Hepatocyte (in vitro differentiated cells): ENCODE results near the gene ANKRD17. TPM values are rescaled to one million over a fixed set of nuclear protein-coding genes. Genes with fewer than 3 reads are reported as not detected.
A peak's percentile ranks its signal among the peaks of the same experiment; 100 is the strongest.

Source experiments
- DNase-seq: peaks from one replicate; pipeline ENCODE4 v3.0.0-alpha.2; 2016; ENCODE audit warnings: low spot score
- H2AFZ ChIP-seq: fragments of 200-600 bp; sonication (generic); 2 replicates; pipeline ENCODE4 v1.6.0; 2016; ENCODE audit warnings: antibody characterized with exemption, mild to moderate bottlenecking
- H3K27ac ChIP-seq: fragments of 200-600 bp; sonication (generic); 2 replicates; pipeline ENCODE4 v1.5.1; 2016; ENCODE audit warnings: mild to moderate bottlenecking
- H3K27me3 ChIP-seq: fragments of 200-600 bp; sonication (generic); 2 replicates; pipeline ENCODE4 v1.6.1; 2016
- H3K36me3 ChIP-seq: fragments of 200-600 bp; sonication (generic); replicated peaks from 2 replicates; pipeline ENCODE4 v1.5.1; 2016; ENCODE audit warnings: low read depth; ENCODE audit not compliant: insufficient read depth
- H3K4me1 ChIP-seq: fragments of 200-600 bp; sonication (generic); 2 replicates; pipeline ENCODE4 v1.5.1; 2016; ENCODE audit warnings: mild to moderate bottlenecking, moderate library complexity; ENCODE audit not compliant: insufficient read depth
- H3K4me2 ChIP-seq: fragments of 200-600 bp; sonication (generic); 2 replicates; pipeline ENCODE4 v1.6.0; 2016
- H3K4me3 ChIP-seq: fragments of 200-600 bp; sonication (generic); 2 replicates; pipeline ENCODE4 v1.5.1; 2016; ENCODE audit warnings: mild to moderate bottlenecking
- H3K79me2 ChIP-seq: fragments of 200-600 bp; sonication (generic); 2 replicates; pipeline ENCODE4 v1.6.0; 2017; ENCODE audit warnings: mild to moderate bottlenecking
- H3K9me2 ChIP-seq: fragments of 200-600 bp; sonication (generic); replicated peaks from 2 replicates; pipeline ENCODE4 v1.6.0; 2017; ENCODE audit warnings: mild to moderate bottlenecking; ENCODE audit not compliant: insufficient read depth
- H3K9me3 ChIP-seq: fragments of 200-600 bp; sonication (generic); 2 replicates; pipeline ENCODE4 v1.5.1; 2016; ENCODE audit warnings: low read depth, mild to moderate bottlenecking
- H4K20me1 ChIP-seq: fragments of 200-600 bp; sonication (generic); 2 replicates; pipeline ENCODE4 v1.6.0; 2016; ENCODE audit warnings: mild to moderate bottlenecking; ENCODE audit not compliant: insufficient read depth, poor library complexity, severe bottlenecking
- CTCF ChIP-seq: fragments of 200-600 bp; sonication (generic); IDR thresholded peaks from 2 replicates; pipeline ENCODE4 v1.5.1; 2016; ENCODE audit warnings: antibody characterized with exemption, mild to moderate bottlenecking; ENCODE audit not compliant: poor library complexity
- EZH2 ChIP-seq: fragments of 200-600 bp; sonication (generic); IDR thresholded peaks from 2 replicates; pipeline ENCODE4 v1.6.1; 2016; ENCODE audit warnings: antibody characterized with exemption, mild to moderate bottlenecking, borderline replicate concordance
- EZH2phosphoT487 ChIP-seq: fragments of 200-600 bp; sonication (generic); IDR thresholded peaks from one replicate; pipeline ENCODE4 v1.6.1; 2018; ENCODE audit warnings: antibody characterized with exemption, mild to moderate bottlenecking, low read depth, moderate library complexity; ENCODE audit not compliant: unreplicated experiment, severe bottlenecking
- WGBS: methylation state at CpG from one replicate; pipeline ENCODE4 v1.1.6; 2016; ENCODE audit warnings: low lambda C conversion rate; ENCODE audit errors: missing lambda C conversion rate; 5-methylcytosine and 5-hydroxymethylcytosine counted together
- polyA plus RNA-seq: library from polyadenylated mRNA; unstranded; fragments of >200 nt; fragmentation: Nextera tagmentation; extraction: Ambion mirVana; gene quantifications from 2 replicates; pipeline ENCODE4 v1.2.1, GENCODE V29; 2016
- total RNA-seq: library from RNA; depleted of rRNA; stranded (reverse); fragments of >200 nt; gene quantifications from 2 replicates; pipeline ENCODE4 v1.2.3, GENCODE V29; 2014

ANKRD17 gene
- total and polyA plus RNA-seq, 2 experiments from 2014 or later = 31.8 to 55.8 TPM

DNA sequence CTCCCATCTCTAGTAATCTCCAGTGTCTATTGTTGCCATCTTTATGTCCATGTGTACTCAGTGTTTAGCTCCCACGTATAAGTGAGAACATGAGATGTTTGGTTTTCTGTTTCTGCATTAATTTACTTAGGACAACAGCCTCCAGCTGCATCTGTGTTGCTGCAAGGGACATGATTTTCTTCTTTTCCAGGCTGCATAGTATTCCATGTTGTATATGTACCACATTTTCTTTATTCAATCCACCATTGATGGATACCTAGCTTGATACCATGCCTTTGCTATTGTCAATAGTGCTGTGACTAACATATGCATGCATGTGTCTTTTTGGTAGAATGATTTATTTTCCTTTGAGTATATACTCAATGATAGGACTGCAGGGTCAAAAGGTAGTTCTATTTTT lies 18.6 kb upstream of the ANKRD17 start:
- Histone ChIP-seq H3K4me3 (no peak overlapping the region), H3K4me1 (no peaks in the 10 kb centered on the region), H3K9me3 (no peaks in the 10 kb centered on the region), H3K79me2 (no peaks in the 10 kb centered on the region), H4K20me1 (no peaks in the 10 kb centered on the region), H3K27ac (no peak overlapping the region), H3K4me2 (no peak overlapping the region), H2AFZ (no peak overlapping the region), H3K27me3 (no peaks in the 10 kb centered on the region), H3K36me3 (no peaks in the 10 kb centered on the region), H3K9me2 (no peaks in the 10 kb centered on the region)
- DNase-seq = no peak
- 90% methylated on average over 1 of the region's 1 CpG for WGBS
- no peak for TF ChIP-seq EZH2
- TF ChIP-seq CTCF = no peak
- no peak for TF ChIP-seq EZH2phosphoT487

GRCh38 chr4:73275318-73275654 lies 16.7 kb upstream of the ANKRD17 start:
- H3K9me2 ChIP-seq = no peaks in the 10 kb centered on the region
- H3K36me3 ChIP-seq = no peaks in the 10 kb centered on the region
- H3K4me2 ChIP-seq = no peak overlapping the region
- TF ChIP-seq CTCF = no peak
- TF ChIP-seq EZH2phosphoT487 = no peak
- no peak for TF ChIP-seq EZH2
- no peaks in the 10 kb centered on the region for H3K27me3 ChIP-seq
- no peaks in the 10 kb centered on the region for H3K9me3 ChIP-seq
- H3K4me3 ChIP-seq = no peak overlapping the region
- no peaks in the 10 kb centered on the region for H4K20me1 ChIP-seq
- H3K79me2 ChIP-seq = no peaks in the 10 kb centered on the region
- peak overlapping the region; percentile 58 for H3K27ac ChIP-seq
- H3K4me1 ChIP-seq = no peaks in the 10 kb centered on the region
- 82% methylated on average over 1 of the region's 1 CpG for WGBS
- no peak overlapping the region for H2AFZ ChIP-seq
- DNase-seq = no peak

- Histone ChIP-seq H3K79me2 (no peaks in the 10 kb centered on the region), H2AFZ (no peak overlapping the region), H3K9me2 (no peaks in the 10 kb centered on the region), H3K4me1 (no peaks in the 10 kb centered on the region), H3K4me3 (no peak overlapping the region), H3K36me3 (no peaks in the 10 kb centered on the region), H4K20me1 (no peaks in the 10 kb centered on the region), H3K27ac (no peak overlapping the region), H3K9me3 (no peaks in the 10 kb centered on the region), H3K4me2 (no peak overlapping the region), H3K27me3 (no peaks in the 10 kb centered on the region)
- TF ChIP-seq EZH2 (no peak), CTCF (no peak), EZH2phosphoT487 (no peak)
- no peak for DNase-seq
These were observed 14.2 kb upstream of the ANKRD17 start for GRCh38 chr4:73272816-73273215.

- no peaks in the 10 kb centered on the region for H3K4me1 ChIP-seq
- H4K20me1 ChIP-seq = no peaks in the 10 kb centered on the region
- H3K4me3 ChIP-seq = no peak overlapping the region
- H2AFZ ChIP-seq = no peak overlapping the region
- H3K9me3 ChIP-seq = no peaks in the 10 kb centered on the region
- TF ChIP-seq EZH2phosphoT487 (no peak), EZH2 (no peak), CTCF (no peak)
- no peaks in the 10 kb centered on the region for H3K27me3 ChIP-seq
- no peaks in the 10 kb centered on the region for H3K36me3 ChIP-seq
- H3K79me2 ChIP-seq = no peaks in the 10 kb centered on the region
- H3K9me2 ChIP-seq = no peaks in the 10 kb centered on the region
- DNase-seq = no peak
- H3K27ac ChIP-seq = no peak overlapping the region
- no peak overlapping the region for H3K4me2 ChIP-seq
- 91% methylated on average over 2 of the region's 2 CpGs for WGBS
These were observed 8.5 kb upstream of the ANKRD17 start for GRCh38 chr4:73267050-73267449.
